Skeletal muscle tissue (tissue), 5 donors: ENCODE measurements around the gene PRSS50. TPM values are rescaled to one million over a fixed set of nuclear protein-coding genes. Genes with fewer than 3 reads are reported as not detected.

Experiments used
- H3K27ac ChIP-seq: one replicate; pipeline ENCODE4 v1.7.0; 2013; ENCODE audit warnings: mild to moderate bottlenecking, low read depth, low read length, inconsistent platforms
- H3K27me3 ChIP-seq, 3 donors: one replicate each; pipeline ENCODE4 v1.7.0; 2013; ENCODE audit warnings: low read length in 3 of 3; ENCODE audit not compliant: control insufficient read depth in 3 of 3, insufficient read depth in 3 of 3
- H3K36me3 ChIP-seq, 3 donors: one replicate each; pipeline ENCODE4 v1.7.0; 2013; ENCODE audit warnings: low read length in 3 of 3; ENCODE audit not compliant: control insufficient read depth in 3 of 3, insufficient read depth in 3 of 3
- H3K4me1 ChIP-seq, 3 donors: one replicate each; pipeline ENCODE4 v1.7.0; 2013; ENCODE audit warnings: low read length in 3 of 3, mild to moderate bottlenecking in 3 of 3; ENCODE audit not compliant: control insufficient read depth in 3 of 3, insufficient read depth in 3 of 3
- H3K4me3 ChIP-seq, 3 donors: one replicate each; pipeline ENCODE4 v1.7.0; 2013; ENCODE audit warnings: low read length in 3 of 3
- H3K9ac ChIP-seq, 3 donors: one replicate each; pipeline ENCODE4 v1.7.0; 2013; ENCODE audit warnings: low read length in 3 of 3, mild to moderate bottlenecking in 3 of 3, moderate library complexity in 2 of 3, low read depth in 1 of 3
- H3K9me3 ChIP-seq, 3 donors: one replicate each; pipeline ENCODE4 v1.7.0; 2013; ENCODE audit warnings: low read length in 3 of 3; ENCODE audit not compliant: control insufficient read depth in 3 of 3
- small RNA-seq: library from RNA; depleted of rRNA; stranded (forward); fragments of <200 nt; gene quantifications from one replicate; pipeline ENCODE3, GENCODE V24; 2014
- total RNA-seq: library from RNA; depleted of rRNA; stranded (reverse); fragments of >200 nt; gene quantifications from one replicate; pipeline ENCODE4 v1.2.3, GENCODE V29; 2014
- donor health status: Osteomylitis.

Gene PRSS50
- total RNA-seq, 1 donor from 2014 or later = not detected

DNA sequence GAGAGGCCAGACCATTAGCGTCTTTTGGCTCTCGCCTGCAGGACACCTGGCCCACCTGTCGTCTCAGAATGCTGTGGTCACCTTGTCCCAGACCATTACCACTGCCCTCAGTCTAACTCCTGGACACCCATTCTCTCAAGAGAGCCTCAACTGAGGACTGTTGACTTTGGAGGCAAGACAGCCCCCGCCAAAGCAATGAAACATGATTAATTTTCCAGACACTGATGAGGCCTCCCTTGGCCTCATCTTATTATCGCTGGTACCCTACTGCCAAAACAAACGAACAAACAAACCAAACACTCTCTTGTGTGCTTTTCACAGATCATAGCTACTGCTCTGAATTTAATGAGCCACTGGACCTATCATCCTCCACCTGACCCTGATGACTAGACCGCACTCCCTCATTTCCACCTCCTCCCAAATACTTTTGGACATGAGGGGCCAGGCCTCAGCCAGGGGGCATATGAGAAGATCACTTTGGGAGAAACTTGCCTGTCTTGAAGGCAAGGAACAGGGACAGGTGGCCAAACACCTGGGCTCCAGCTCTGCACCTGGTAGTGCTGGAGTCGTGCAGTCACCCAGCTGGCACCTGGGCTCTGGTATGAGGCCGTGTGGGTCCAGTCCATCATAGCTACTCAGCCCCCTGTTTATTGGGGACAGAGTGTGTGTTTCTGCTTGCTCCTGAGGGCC, 51.8 kb downstream of the PRSS50 start:
- Histone ChIP-seq H3K36me3 (peaks cover 5 to 7% (median 6%) of the 10 kb centered on the region in 3 donors), H3K27ac (no peak overlapping the region), H3K9me3 (no peaks in the 10 kb centered on the region), H3K27me3 (no peaks in the 10 kb centered on the region), H3K9ac (no peak overlapping the region), H3K4me1 (peaks cover 28 to 40% (median 34%) of the 10 kb centered on the region in 3 donors), H3K4me3 (no peak overlapping the region)

DNA sequence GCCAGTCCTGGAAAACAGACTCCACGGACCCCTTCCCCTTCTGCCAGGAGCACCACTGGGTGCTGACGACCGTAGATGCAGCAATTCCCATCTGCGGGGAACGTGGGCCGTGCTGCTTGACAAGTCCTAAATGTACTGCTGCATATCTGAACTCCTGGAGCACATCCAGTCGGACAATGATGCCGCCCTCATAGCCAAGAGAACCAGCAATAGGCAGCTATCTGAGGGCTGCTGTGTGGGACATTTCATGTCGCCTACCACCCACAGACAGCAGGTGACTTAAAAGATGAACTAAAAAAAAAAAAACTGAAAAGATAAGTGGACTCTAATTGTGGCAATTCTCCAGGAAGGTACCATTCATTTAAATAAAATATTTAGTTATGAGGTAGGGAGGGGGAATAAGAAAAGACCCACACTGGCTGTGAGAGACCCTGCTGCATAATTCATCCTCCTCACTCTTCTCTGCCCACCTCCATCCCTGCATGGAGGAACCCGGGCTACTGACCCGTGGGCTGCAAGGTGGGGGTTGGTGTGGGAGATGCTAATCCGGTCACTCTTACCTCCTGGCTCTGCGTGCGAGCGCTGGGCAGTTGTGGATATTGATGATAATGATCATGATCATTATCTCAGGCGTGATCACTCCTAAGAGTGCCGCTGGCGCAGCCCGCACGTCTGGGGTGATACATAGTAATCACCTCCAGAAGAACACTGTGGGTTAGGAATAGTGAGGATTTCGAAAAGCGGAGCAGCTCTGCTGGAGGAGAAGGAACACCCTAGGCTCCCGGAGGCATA, 52.5 kb downstream of the PRSS50 start:
- H3K36me3 ChIP-seq = no peaks in the 10 kb centered on the region
- no peaks in the 10 kb centered on the region for H3K27me3 ChIP-seq
- peak overlapping the region in 1 of 3 donors; percentile 40 for H3K9ac ChIP-seq
- no peaks in the 10 kb centered on the region for H3K9me3 ChIP-seq
- H3K4me1 ChIP-seq = peaks cover 32 to 47% (median 41%) of the 10 kb centered on the region in 3 donors
- no peak overlapping the region for H3K4me3 ChIP-seq
- H3K27ac ChIP-seq = no peak overlapping the region

DNA sequence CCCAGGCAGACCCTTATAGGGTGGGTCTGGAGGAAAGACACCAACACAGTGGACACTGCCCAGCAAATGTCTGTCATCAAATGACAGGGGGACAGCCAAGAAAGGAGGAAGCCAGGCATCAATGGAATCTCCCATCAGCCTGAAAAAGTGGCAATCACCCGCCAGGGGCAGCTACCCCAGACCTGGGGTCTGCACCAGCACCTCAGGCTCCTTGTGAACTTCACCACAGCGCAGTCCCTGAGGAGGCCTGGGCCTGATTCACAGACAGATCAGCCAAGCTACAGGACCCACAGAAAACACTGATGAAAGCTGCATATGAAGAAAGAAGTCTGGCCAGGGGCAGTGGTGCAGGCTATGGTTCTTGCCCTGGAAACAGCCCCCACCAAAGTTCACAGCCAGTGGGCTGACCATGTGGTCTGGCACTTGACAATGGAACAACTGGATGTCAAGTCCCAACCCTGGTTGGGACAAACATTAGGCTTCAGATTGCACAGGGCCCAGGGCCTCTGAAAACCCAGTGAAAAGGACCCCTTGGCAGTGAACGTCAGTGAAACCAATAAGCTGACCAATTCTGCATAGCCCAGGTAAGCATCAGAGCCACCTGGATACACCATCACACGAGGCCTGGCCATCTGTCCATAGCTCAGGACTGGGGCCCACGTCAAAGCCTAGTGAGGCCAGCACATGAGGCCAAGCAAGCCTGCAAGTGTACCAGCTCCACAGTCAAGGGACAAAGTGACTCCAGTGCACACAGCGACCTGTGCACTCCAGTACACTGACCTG, 53.3 kb downstream of the PRSS50 start:
- Histone ChIP-seq H3K4me1 (peaks cover 32 to 49% (median 45%) of the 10 kb centered on the region in 3 donors), H3K27me3 (no peaks in the 10 kb centered on the region), H3K9ac (peak overlapping the region in 1 of 3 donors; percentile 40), H3K9me3 (no peaks in the 10 kb centered on the region), H3K4me3 (no peak overlapping the region), H3K36me3 (no peaks in the 10 kb centered on the region), H3K27ac (no peak overlapping the region)

DNA sequence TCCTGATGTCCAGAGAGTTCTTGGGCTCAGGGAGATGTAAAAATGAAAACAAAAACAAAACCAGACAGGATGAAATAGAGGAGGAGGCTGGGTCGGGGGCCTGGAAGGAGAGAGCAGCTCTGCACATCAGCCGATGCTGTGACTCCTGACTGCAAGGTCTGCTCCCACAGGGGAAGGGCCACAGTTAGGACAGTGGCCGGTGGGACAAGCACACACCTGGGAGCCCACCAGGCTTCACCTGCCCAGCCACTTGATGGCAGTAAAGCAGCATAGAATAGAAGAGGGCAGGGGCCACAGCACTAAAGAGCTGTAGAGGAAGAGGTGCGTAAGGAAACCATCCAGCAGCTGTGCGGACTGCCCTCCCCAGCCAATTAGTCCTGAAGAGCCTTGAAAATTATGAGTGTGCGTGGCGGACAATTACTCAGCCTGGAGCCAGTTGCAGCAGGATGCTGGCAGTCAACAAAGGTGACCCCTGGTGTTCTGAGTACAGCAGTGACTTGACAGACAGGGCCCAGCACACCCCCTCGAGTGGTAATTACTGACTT, 54.0 kb downstream of the PRSS50 start:
- Histone ChIP-seq H3K27ac (peak overlapping the region; percentile 20), H3K27me3 (no peaks in the 10 kb centered on the region), H3K36me3 (no peaks in the 10 kb centered on the region), H3K9me3 (no peaks in the 10 kb centered on the region), H3K4me1 (peaks cover 32 to 49% (median 45%) of the 10 kb centered on the region in 3 donors), H3K9ac (no peak overlapping the region), H3K4me3 (no peak overlapping the region)

DNA sequence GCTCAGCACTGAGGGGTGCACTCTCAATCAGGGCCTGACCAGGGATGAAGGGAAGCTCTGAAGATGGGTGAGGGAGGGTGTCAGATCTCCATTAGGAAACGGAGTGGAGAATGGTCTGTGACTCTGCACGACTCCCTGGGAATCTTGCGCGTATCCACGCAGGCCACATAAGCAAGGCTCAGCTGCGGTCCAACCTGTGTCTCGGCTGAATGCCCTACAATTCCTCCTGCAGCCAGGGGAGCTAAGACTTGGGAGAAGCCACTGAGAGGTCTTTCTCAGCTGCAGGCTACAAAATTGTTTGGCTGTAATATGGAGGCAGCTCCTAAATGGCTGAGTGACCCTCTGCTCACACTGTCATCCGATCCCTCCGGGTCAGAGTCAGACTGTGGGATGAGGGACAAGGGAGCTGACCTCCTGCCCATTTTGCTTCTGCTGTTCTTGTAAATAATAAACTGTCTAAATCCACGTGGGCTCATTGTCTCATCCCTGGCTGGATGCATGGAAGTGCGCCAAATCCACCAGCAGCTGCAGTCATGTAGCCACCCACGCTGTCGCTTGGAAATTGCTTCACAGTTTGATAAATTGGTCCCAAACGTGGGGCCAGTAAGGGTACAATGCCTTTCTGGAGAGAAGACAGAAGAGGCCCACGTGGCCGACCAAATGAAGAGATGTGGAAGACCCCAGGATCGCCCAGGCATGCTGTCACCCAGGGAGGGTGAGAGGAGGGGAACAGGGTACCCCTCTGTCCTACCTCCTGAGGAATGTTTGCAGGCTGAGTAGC, 54.7 kb downstream of the PRSS50 start:
- peak overlapping the region; percentile 20 for H3K27ac ChIP-seq
- no peaks in the 10 kb centered on the region for H3K9me3 ChIP-seq
- no peak overlapping the region for H3K9ac ChIP-seq
- H3K4me3 ChIP-seq = peak overlapping the region in 1 of 3 donors; percentile 35
- H3K36me3 ChIP-seq = no peaks in the 10 kb centered on the region
- H3K27me3 ChIP-seq = no peaks in the 10 kb centered on the region
- H3K4me1 ChIP-seq = peaks cover 32 to 49% (median 45%) of the 10 kb centered on the region in 3 donors

Small RNAs within 50 kb of the gene (small RNA-seq; reads per million reads assigned to genes)
- gene PRSS45 = 0.07 reads per million

Other genes with a start within 250 kb of the PRSS50 start
- gene RTP3, start 219.9 kb downstream of the PRSS50 start, total RNA-seq = under 0.01 TPM
- 3.7 TPM for gene LRRC2, start 151.6 kb downstream of the PRSS50 start, total RNA-seq
- not detected for gene FAM240A, start 105.3 kb downstream of the PRSS50 start, total RNA-seq
- gene ALS2CL, start 24.2 kb downstream of the PRSS50 start, total RNA-seq = 5.2 TPM
- 1.0 TPM for gene TMIE, start 16.5 kb downstream of the PRSS50 start, total RNA-seq
- 53.2 TPM for gene MYL3, start 145.6 kb upstream of the PRSS50 start, total RNA-seq
- gene PTH1R, start 159.9 kb upstream of the PRSS50 start, total RNA-seq = 9.4 TPM